ENCODE data around the gene NOTO. TPM values are rescaled to one million over a fixed set of nuclear protein-coding genes. Genes with fewer than 3 reads are reported as not detected.

Gene NOTO
- 0.06 TPM in 1 of 5 replicates, not detected in the others for total RNA-seq (2022; extraction: Qiagen RNA extraction)

GRCh38 chr2:73202156-73203054, at the start of gene NOTO:
TSS of gene NOTO (plus strand) at chr2:73202574. CDS start at chr2:73202667, 93 bp downstream.

GRCh38 chr2:73214120-73215035, 12.0 kb downstream of the NOTO start, which contains the start of gene SMYD5:
TSS of gene SMYD5 (plus strand) at chr2:73214245. CDS start at chr2:73214267, 22 bp downstream.

GRCh38 chr2:73233154-73233931, 31.0 kb downstream of the NOTO start, which contains the start of gene PRADC1:
TSS of gene PRADC1 (minus strand) at chr2:73233239. CDS start at chr2:73233160, 79 bp downstream.

GRCh38 chr2:73233932-73234832, 31.8 kb downstream of the NOTO start, which contains the start of gene CCT7:
TSS of gene CCT7 (plus strand) at chr2:73234308. CDS start at chr2:73234379, 71 bp downstream.

Other genes starting within 250 kb of the NOTO start
- gene SFXN5, start 130.9 kb upstream of the NOTO start, total RNA-seq (2022; extraction: Qiagen RNA extraction): 10.6 to 16.1 TPM (median 14.8 TPM) in 5 replicates
- gene RAB11FIP5, start 89.6 kb upstream of the NOTO start, total RNA-seq (2022; extraction: Qiagen RNA extraction): 31.8 to 36.4 TPM (median 33.6 TPM) in 5 replicates
- 51.4 to 58.3 TPM (median 55.7 TPM) in 5 replicates for gene SMYD5, start 11.7 kb downstream of the NOTO start, total RNA-seq (2022; extraction: Qiagen RNA extraction)
- gene PRADC1, start 30.7 kb downstream of the NOTO start, total RNA-seq (2022; extraction: Qiagen RNA extraction): 17.4 to 26.8 TPM (median 25.3 TPM) in 5 replicates
- gene CCT7, start 31.7 kb downstream of the NOTO start, total RNA-seq (2022; extraction: Qiagen RNA extraction): 543 to 860 TPM (median 575 TPM) in 5 replicates
- 4.5 to 6.0 TPM (median 5.2 TPM) in 5 replicates for gene FBXO41, start 81.9 kb downstream of the NOTO start, total RNA-seq (2022; extraction: Qiagen RNA extraction)
- 0.20 to 0.34 TPM (median 0.28 TPM) in 5 replicates for gene EGR4, start 91.0 kb downstream of the NOTO start, total RNA-seq (2022; extraction: Qiagen RNA extraction)
- 8.4 to 10.4 TPM (median 9.6 TPM) in 5 replicates for gene ALMS1, start 183.3 kb downstream of the NOTO start, total RNA-seq (2022; extraction: Qiagen RNA extraction)

Data from A549 treated with Mapracorat at 1 μM for 4 hours (cell line).